PFSK-1 (cell line): Measurements from ENCODE around the gene KCNJ15.

ENCODE experiments used
- POLR2AphosphoS5 ChIP-seq: IDR thresholded peaks from 2 replicates; pipeline ENCODE4 v1.6.1; 2012; ENCODE audit warnings: low read depth, mild to moderate bottlenecking, control low read depth, low read length, moderate library complexity
- REST ChIP-seq, 2 experiments: IDR thresholded peaks; 2 replicates each; pipeline versions ENCODE4 v1.6.1 to v1.8.0; 2011 to 2012; ENCODE audit warnings: low read depth in 2 of 2, low read length in 2 of 2, control low read depth in 1 of 2, inconsistent platforms in 1 of 2, mild to moderate bottlenecking in 1 of 2, moderate library complexity in 1 of 2; ENCODE audit not compliant: insufficient read depth in 1 of 2
- SIN3A ChIP-seq: IDR thresholded peaks from 2 replicates; pipeline ENCODE4 v1.6.1; 2012; ENCODE audit warnings: mild to moderate bottlenecking, low read length, moderate library complexity, borderline replicate concordance; ENCODE audit not compliant: insufficient read depth
- TAF1 ChIP-seq: IDR thresholded peaks from 2 replicates; pipeline ENCODE4 v1.6.1; 2012; ENCODE audit warnings: low read length, control low read depth, borderline replicate concordance; ENCODE audit not compliant: insufficient read depth

GRCh38 chr21:38287476-38287875 is 30.7 kb downstream of the KCNJ15 start:
- TF ChIP-seq POLR2AphosphoS5, result no peak
- no peak for TF ChIP-seq SIN3A
- no peak for TF ChIP-seq TAF1
- no peak for TF ChIP-seq REST (IDR thresholded peaks at IDR 0.05; ENCODE audit: insufficient read depth in 1 of 2, low read depth in 2 of 2, low read length in 2 of 2)
